Activated T-helper 1 cell treated with anti-CD3 and anti-CD28 coated beads, Interleukin-12 subunit alpha, Interleukin-12 subunit beta, Interleukin-2, Interleukin-4 antibody, amounts not matched to agents 30 ng/mL and 10 ng/mL and 1 ng/mL, durations not matched to agents 14 hours and 24 hours and 36 hours (primary cell): Measurements from ENCODE around the gene CHRNA9. TPM values are rescaled to one million over a fixed set of nuclear protein-coding genes. Genes with fewer than 3 reads are reported as not detected.
"Not testable (repeated sequence)": the region's sequence is repeated elsewhere in the genome, so short reads cannot be mapped to it uniquely, and the experiment has no call there.

Experiments
- DNase-seq: peaks from one replicate; pipeline ENCODE4 v3.0.0; 2021; ENCODE audit warnings: low spot score
- H3K27ac Mint-ChIP-seq: one replicate; pipeline ENCODE4 v1.8.0; 2021; ENCODE audit warnings: mild to moderate bottlenecking, mixed read lengths
- H3K27me3 Mint-ChIP-seq: one replicate; pipeline ENCODE4 v1.8.0; 2022; ENCODE audit warnings: mild to moderate bottlenecking, moderate library complexity, mixed read lengths; ENCODE audit not compliant: insufficient read depth
- H3K36me3 Mint-ChIP-seq: one replicate; pipeline ENCODE4 v1.8.0; 2021; ENCODE audit warnings: low read depth, mixed read lengths
- H3K4me1 Mint-ChIP-seq: one replicate; pipeline ENCODE4 v1.8.0; 2021; ENCODE audit warnings: low read depth, mixed read lengths
- H3K4me3 Mint-ChIP-seq: one replicate; pipeline ENCODE4 v1.8.0; 2021; ENCODE audit warnings: mild to moderate bottlenecking, moderate library complexity, mixed read lengths
- H3K9me3 Mint-ChIP-seq: one replicate; pipeline ENCODE4 v1.8.0; 2021; ENCODE audit warnings: mixed read lengths
- intact Hi-C: fragments of 100-400 bp; cut with micrococcal nuclease; formaldehyde crosslinking; loops from one replicate; pipeline ENCODE4 v1.15.1; 2024
- total RNA-seq: library from RNA; stranded (reverse); gene quantifications from 2 replicates; pipeline ENCODE4 v1.2.3, GENCODE V29; 2022

CHRNA9 gene
- total RNA-seq, 1 donor from 2014 or later: not detected

DNA sequence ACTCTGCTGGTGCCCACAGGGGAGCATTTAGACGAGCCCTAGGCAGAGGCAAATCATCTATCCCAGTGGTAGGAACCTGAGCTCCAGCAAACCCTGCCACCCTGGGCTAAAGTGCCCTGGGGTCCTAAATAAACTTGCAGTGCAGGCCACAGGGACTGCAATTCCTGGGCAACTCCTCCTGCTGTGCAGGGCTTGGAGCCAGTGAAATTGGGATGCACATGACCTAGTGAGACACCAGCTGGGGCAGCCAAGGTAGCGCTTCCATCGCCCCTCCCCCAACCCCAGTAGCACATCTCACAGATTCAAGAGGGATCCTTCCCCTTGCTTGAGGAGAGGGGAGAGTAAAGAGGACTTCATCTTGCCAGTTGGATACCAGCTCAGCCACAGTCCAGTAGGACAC lies 44.1 kb downstream of the CHRNA9 start:
- Mint-ChIP-seq H3K4me3 (no peak overlapping the region), H3K36me3 (peaks cover 3% of the 10 kb centered on the region), H3K9me3 (no peaks in the 10 kb centered on the region), H3K4me1 (peaks cover 14% of the 10 kb centered on the region), H3K27ac (no peak overlapping the region), H3K27me3 (no peaks in the 10 kb centered on the region)
- intact Hi-C loops: no loop called here
- DNase-seq: no peak

DNA sequence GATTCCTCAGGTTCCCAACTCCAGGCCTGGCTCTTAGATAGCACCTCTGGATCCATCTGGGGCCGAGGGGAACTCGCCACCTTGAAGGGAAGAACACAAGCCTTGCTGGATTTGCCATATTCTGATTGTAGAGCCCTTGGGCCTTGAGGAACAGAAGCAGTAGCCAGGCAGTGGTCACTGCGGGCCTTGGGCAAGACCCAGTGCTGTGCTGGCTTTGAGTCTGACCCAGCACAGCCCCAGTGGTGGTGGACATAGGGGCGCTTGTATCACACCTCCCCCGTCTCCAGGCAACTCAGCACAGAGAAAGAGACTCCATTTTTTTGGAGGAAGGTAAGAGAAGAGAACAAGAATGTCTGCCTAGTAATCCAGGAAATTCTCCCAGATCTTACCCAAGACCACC lies 45.5 kb downstream of the CHRNA9 start:
- H3K27me3 Mint-ChIP-seq: peaks cover 4% of the 10 kb centered on the region
- no peaks in the 10 kb centered on the region for H3K9me3 Mint-ChIP-seq
- no peak overlapping the region for H3K4me3 Mint-ChIP-seq
- intact Hi-C loops: no loop called here
- no peak overlapping the region for H3K27ac Mint-ChIP-seq
- H3K36me3 Mint-ChIP-seq: peaks cover 3% of the 10 kb centered on the region
- H3K4me1 Mint-ChIP-seq: peaks cover 14% of the 10 kb centered on the region
- DNase-seq: no peak

DNA sequence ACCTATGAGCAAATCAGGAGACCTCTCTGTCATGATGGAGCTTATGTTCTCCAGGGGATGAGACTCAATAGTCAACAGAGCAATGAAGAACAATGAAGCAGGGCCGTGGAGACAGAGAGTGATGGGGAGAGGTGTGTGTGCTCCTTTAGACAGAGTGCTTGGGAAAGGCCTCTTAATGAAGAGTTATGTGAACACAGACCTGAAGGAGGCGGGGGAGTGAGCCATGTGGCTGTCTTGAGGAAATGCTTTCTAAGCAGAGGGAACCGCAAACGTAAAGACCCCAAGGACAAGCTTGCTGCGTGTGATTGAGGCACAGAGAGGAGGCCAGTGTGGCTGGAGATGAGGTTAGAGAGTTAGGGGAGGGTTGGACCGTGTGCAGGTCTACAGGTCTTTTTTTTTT lies 53.1 kb downstream of the CHRNA9 start:
- Mint-ChIP-seq H3K36me3 (no peaks in the 10 kb centered on the region), H3K4me3 (no peak overlapping the region), H3K27me3 (peaks cover 13% of the 10 kb centered on the region), H3K9me3 (no peaks in the 10 kb centered on the region), H3K27ac (no peak overlapping the region), H3K4me1 (peaks cover 2% of the 10 kb centered on the region)
- intact Hi-C loops: no loop called here
- no peak for DNase-seq

DNA sequence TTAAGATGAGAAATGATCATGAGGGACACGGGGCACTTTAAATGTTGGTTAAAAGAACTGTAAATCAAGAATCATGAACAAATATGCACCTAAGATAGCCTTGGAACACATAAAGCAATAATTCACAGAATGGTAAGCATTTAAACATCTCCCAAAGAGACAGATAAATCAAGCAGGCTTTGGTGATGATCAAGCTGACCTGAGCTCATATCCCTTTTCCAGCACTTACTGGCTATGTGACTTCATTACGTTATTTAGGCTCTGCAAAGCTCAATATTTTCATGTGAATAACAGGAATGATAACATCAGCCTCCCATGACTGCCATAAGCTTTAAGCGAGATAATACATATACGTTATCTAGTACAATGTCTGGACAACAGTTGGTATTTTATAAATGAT lies 54.9 kb downstream of the CHRNA9 start:
- no peaks in the 10 kb centered on the region for H3K4me1 Mint-ChIP-seq

DNA sequence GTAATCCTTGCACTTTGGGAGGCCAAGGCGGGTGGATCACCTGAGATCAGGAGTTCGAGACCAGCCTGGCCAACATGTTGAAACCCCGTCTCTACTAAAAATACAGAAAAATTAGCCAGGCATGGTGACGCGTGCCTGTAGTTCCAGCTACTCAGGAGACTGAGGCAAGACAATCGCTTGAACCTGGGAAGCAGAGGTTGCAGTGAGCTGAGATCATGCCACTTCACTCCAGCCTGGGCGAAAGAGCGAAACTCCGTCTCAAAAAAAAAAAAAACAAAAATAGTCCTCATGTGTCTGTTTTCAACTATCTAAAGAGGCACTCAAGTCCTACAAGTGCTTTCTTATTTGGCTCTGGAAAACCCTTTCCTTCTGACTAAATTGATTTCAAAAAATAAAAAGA lies 57.1 kb downstream of the CHRNA9 start:
- H3K4me3 Mint-ChIP-seq, H3K27ac Mint-ChIP-seq, H3K9me3 Mint-ChIP-seq, H3K36me3 Mint-ChIP-seq, H3K27me3 Mint-ChIP-seq, DNase-seq, H3K4me1 Mint-ChIP-seq, intact Hi-C loops: not testable (repeated sequence)

More for the DNA sequence above, 54.9 kb downstream of the CHRNA9 start:
- no peak overlapping the region for H3K27ac Mint-ChIP-seq
- no peak for DNase-seq
- no peaks in the 10 kb centered on the region for H3K9me3 Mint-ChIP-seq
- peaks cover 13% of the 10 kb centered on the region for H3K27me3 Mint-ChIP-seq
- no peaks in the 10 kb centered on the region for H3K36me3 Mint-ChIP-seq
- H3K4me3 Mint-ChIP-seq: no peak overlapping the region
- intact Hi-C loops: no loop called here

DNA sequence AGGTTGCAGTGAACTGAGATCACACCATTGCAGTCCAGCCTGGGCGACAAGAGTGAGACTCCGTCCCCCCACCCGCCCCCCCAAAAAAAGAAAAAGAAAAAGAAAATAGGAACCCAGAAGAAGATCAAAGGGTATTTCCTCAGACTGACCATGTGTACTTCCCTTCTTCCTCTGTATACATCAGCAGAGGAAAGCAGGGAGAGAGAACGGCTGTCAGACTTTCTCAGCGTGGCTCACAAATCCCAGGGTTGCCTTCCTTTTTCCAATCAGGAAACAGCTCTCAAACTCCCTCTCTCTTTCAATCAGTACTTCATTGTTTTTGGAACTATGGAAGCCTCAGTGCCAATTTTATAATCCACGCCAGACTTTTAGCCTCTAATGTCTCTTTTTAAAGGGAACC lies 59.1 kb downstream of the CHRNA9 start:
- no peaks in the 10 kb centered on the region for H3K9me3 Mint-ChIP-seq
- H3K36me3 Mint-ChIP-seq: no peaks in the 10 kb centered on the region
- no peaks in the 10 kb centered on the region for H3K4me1 Mint-ChIP-seq
- DNase-seq: no peak
- intact Hi-C loops: no loop called here
- no peak overlapping the region for H3K27ac Mint-ChIP-seq
- peaks cover 9% of the 10 kb centered on the region for H3K27me3 Mint-ChIP-seq
- H3K4me3 Mint-ChIP-seq: no peak overlapping the region

DNA sequence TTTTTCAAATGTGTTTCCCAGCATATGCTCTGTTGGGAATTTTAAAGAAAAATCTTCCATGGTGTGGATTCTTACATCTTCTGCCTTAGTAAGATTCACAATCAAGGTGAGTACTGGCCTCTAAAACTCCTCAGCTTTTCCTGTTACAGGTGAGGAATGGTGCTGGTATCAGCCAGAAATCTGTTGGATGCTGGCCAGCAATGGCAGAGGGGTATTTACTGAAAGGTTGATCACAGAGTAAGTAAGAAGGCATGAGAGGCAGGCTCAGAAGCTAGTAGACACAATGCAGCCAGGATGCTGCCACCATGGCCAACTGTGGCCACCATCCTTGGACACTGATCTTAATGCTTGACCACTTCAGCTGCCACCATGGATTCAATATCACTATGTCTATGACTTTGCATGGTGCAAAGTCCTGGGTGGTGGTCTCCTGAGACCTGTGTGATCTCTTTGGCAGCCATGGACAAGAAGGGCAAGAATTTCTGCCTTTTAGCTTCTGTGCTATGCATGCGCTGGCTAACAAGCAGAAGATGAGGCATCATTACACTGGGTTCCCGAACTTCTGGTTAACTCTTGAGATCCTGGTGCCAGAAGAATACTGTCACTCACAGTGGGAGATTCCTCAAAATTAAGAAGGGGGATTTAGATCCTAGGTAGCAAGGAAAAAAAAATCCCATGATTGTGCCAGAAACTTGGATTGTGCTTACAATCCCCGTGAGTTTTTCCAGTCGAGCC lies 60.2 kb downstream of the CHRNA9 start:
- Mint-ChIP-seq H3K4me1 (no peaks in the 10 kb centered on the region), H3K27me3 (peaks cover 9% of the 10 kb centered on the region), H3K27ac (no peak overlapping the region), H3K4me3 (no peak overlapping the region), H3K36me3 (no peaks in the 10 kb centered on the region), H3K9me3 (no peaks in the 10 kb centered on the region)
- intact Hi-C loops: no loop called here
- DNase-seq: no peak

DNA sequence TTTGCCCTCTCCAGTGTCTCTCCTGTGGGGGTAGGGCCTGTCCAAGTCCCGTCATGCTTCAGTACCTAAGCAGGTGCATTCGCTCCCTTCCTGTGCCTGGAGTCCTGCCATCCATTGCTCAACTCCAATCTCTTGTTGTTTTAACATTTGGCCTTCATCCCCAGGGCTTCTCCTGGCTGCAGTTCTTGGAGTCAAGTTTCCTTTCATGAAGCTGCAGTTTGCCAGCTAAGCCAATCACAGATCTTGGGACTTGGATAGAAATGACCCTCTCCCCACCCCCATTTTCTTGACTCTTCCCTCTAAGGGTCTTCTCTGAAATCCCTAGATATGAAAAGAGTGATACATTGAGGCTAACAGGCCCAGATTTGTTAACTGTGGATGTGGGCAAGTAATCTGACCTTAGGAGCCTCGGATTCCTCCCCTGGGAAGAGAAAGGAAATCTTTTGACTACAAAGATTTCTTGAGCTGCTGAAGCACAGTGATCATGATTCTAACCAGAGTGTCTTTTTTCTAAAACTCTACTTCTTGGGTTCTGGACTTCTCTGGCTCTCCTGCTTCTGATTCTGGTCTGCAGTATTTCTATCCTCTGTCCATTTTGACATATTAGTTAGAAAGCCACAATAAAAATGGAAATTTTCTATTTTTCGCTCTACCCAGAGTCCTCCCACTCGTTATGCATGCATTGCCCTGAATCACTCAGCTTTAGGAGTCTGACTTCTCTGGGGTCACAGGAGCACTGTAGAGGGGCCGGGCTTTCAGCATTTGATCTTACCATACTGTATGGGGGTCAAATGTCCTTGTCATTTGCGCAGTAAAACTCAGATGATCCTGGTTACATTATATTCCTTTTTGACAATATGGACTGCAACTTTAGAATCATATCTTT lies 61.0 kb downstream of the CHRNA9 start:
- H3K27ac Mint-ChIP-seq: no peak overlapping the region
- H3K9me3 Mint-ChIP-seq: no peaks in the 10 kb centered on the region
- H3K4me1 Mint-ChIP-seq: no peaks in the 10 kb centered on the region
- H3K36me3 Mint-ChIP-seq: no peaks in the 10 kb centered on the region
- intact Hi-C loops: no loop called here
- DNase-seq: no peak
- H3K4me3 Mint-ChIP-seq: no peak overlapping the region
- peaks cover 9% of the 10 kb centered on the region for H3K27me3 Mint-ChIP-seq

DNA sequence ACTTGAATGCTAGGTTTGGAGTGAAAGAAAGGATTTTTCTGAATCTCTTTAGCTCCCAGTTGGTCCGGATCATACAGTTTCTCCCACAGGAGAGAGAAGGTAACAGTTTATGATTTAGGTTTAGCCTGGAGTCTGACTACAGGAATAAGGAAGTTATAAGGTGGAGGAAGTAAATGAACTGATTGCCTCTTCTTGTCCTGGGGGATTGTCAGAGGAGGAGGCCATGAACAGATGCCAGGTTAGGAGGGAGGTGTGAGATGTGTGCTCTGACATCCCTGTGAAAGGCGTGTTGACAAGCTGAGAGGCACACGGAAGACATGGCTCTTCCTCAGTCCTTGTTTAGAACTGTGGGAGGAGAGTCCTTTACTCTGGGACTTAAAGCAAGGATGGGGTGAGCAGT lies 64.4 kb downstream of the CHRNA9 start:
- peaks cover 1% of the 10 kb centered on the region for H3K36me3 Mint-ChIP-seq
- no peaks in the 10 kb centered on the region for H3K4me1 Mint-ChIP-seq
- no peaks in the 10 kb centered on the region for H3K9me3 Mint-ChIP-seq
- H3K27ac Mint-ChIP-seq: no peak overlapping the region
- H3K4me3 Mint-ChIP-seq: no peak overlapping the region
- intact Hi-C loops: no loop called here
- H3K27me3 Mint-ChIP-seq: no peaks in the 10 kb centered on the region
- DNase-seq: no peak

DNA sequence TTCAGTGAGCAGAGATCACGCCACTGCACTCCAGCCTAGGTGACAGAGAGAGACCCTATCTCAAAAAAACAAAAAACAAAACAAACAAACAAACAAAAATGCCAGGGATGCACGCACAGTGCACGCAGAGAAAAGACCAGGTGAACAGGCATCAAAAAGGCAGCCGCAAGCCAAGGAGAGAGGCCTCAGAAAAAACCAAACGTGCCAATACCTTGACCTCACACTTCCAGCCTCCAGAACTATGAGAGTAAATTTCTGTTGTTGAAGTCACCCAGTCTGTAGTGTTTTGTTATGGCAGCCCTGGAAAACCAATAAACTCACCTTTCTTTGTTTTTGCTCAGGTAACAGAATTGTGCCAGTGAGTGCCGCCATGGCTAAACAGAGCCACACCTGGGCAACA lies 66.0 kb downstream of the CHRNA9 start:
- no peak overlapping the region for H3K27ac Mint-ChIP-seq
- no peak overlapping the region for H3K4me3 Mint-ChIP-seq
- H3K27me3 Mint-ChIP-seq: no peaks in the 10 kb centered on the region
- H3K4me1 Mint-ChIP-seq: no peaks in the 10 kb centered on the region
- no peak for DNase-seq
- intact Hi-C loops: no loop called here
- peaks cover 6% of the 10 kb centered on the region for H3K36me3 Mint-ChIP-seq
- peaks cover 7% of the 10 kb centered on the region for H3K9me3 Mint-ChIP-seq

DNA sequence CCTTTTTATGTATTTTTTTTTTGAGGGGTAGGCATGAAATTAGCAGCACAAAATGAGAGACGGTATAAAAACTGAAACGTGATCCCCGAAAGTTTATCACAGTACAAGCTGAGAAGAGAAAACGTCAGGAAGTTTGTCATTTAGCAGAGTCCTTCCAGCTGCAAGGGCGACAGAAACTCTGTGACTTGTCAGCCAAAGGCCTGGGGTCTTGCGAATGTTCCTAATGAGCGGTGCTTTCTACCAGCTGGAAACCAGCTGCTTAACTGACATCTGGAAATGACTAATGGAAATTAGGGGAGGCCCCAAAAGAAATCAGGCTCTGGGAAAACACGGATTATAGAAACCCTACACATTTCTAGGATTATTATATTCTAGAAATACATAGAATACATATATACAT lies 66.5 kb downstream of the CHRNA9 start:
- no peak for DNase-seq
- peaks cover 6% of the 10 kb centered on the region for H3K36me3 Mint-ChIP-seq
- intact Hi-C loops: no loop called here
- no peak overlapping the region for H3K4me3 Mint-ChIP-seq
- peaks cover 12% of the 10 kb centered on the region for H3K9me3 Mint-ChIP-seq
- H3K4me1 Mint-ChIP-seq: no peaks in the 10 kb centered on the region
- H3K27me3 Mint-ChIP-seq: no peaks in the 10 kb centered on the region
- H3K27ac Mint-ChIP-seq: no peak overlapping the region

DNA sequence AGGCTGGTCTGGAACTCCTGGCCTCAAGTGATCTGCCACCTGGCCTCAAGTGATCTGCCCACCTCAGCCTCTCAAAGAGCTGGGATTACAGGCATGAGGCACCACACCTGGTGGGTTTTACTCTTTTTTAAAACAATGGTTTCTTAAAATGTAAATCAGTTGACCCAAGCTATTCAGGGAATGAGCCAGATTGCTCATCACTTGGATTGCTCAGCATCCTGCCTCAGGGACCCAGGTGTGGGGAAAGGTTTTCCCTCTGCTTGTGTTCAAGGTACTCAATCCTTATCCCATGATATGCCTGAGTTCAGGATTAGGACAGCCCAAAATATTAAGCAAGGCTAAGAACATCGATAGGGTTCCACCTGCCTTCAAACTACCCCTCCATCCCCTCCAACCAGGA lies 67.4 kb downstream of the CHRNA9 start:
- no peak for DNase-seq
- no peaks in the 10 kb centered on the region for H3K4me1 Mint-ChIP-seq
- peaks cover 10% of the 10 kb centered on the region for H3K36me3 Mint-ChIP-seq
- intact Hi-C loops: no loop called here
- H3K9me3 Mint-ChIP-seq: peaks cover 21% of the 10 kb centered on the region
- no peak overlapping the region for H3K4me3 Mint-ChIP-seq
- H3K27ac Mint-ChIP-seq: no peak overlapping the region
- no peaks in the 10 kb centered on the region for H3K27me3 Mint-ChIP-seq

DNA sequence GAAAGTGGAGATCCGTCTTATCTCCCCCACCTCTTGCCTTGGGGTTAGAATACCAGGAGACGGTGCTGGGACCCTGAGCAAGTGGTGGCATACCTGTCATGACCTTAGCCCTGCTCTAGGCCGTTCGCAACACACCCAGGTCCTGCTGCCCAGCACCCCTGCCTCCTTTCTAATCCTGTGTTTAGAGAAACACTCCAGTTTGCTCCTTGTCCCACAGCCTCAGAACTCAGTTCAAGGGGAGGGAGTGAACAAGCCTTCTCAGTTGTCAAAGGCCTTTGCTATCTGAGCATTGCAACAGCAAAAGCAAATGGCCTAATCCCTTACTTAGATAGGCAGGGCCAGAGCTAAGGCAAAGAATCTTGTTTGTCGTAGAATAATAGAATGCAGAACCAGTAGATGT lies 67.9 kb downstream of the CHRNA9 start:
- intact Hi-C loops: no loop called here
- Mint-ChIP-seq H3K4me1 (no peaks in the 10 kb centered on the region), H3K36me3 (peaks cover 13% of the 10 kb centered on the region), H3K27me3 (no peaks in the 10 kb centered on the region), H3K9me3 (peaks cover 26% of the 10 kb centered on the region), H3K27ac (no peak overlapping the region), H3K4me3 (no peak overlapping the region)
- no peak for DNase-seq
